NB4 (cell line): ENCODE data around the gene KRTAP10-7.

Source experiments
- CTCF ChIP-seq: IDR thresholded peaks from one replicate; pipeline ENCODE4 v1.5.1; 2012; ENCODE audit warnings: low read depth, low read length
- MAX ChIP-seq: IDR thresholded peaks from 2 replicates; pipeline ENCODE4 v1.6.1; 2011; ENCODE audit warnings: low read depth, low read length
- POLR2A ChIP-seq: IDR thresholded peaks from 2 replicates; pipeline ENCODE4 v1.6.1; 2011; ENCODE audit warnings: mild to moderate bottlenecking; ENCODE audit not compliant: insufficient read length; ENCODE audit errors: extremely low read depth

- TF ChIP-seq CTCF, result no peak
- TF ChIP-seq POLR2A, result no peak
- no peak for TF ChIP-seq MAX
Observed at GRCh38 chr21:44650265-44650972, 50.0 kb downstream of the KRTAP10-7 start.
